Stimulated activated CD8-positive, alpha-beta memory T cell treated with anti-CD3 and anti-CD28 coated beads, Interleukin-7, amount 100 ng/mL, for 24 hours (primary cell): Measurements from ENCODE around the gene MTCL1.

ENCODE experiments used
- DNase-seq: peaks from one replicate; pipeline ENCODE4 v3.0.0-alpha.2; 2020; ENCODE audit warnings: low read depth

Gene MTCL1

DNA sequence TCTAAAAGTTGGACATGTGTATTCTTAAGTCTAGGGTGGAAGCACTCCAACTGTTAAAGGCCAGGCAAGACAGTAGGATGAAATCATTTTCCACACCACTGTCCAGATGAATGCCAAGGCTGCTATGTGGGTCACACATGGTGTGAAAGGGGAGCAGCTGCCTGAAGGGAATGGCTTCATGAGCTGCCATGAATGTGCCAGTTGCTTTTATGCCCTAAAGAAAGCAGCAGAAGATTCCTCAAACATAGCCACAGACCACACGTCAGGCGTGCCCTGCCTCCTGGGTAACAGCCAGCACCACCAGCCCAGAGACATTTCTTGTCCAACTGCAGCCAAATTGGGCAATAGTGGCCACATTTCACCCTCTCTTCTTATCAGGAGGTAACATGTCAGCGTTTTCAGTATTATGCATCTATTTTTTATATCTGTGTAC is 130.2 kb downstream of the MTCL1 start:
- no peak for DNase-seq

DNA sequence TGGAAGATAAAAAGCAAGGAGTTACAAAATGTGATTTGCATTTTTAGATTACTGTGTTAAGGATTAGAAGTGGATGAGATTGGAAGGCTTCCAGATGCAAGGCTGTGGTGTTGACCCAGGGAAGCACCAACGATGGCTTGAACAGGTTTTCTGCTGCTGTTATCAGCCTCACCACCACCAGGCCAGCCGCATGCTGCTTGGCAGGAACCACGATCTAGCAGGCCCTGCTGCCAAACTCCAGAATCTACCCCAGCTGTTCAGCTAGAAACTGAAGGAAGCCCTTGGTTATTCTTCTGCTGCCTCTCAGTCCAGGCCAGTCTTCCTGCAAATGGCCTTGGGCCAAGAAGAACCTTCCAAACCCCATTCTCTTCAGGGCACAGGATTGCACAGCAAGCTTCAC is 133.9 kb downstream of the MTCL1 start:
- no peak for DNase-seq

DNA sequence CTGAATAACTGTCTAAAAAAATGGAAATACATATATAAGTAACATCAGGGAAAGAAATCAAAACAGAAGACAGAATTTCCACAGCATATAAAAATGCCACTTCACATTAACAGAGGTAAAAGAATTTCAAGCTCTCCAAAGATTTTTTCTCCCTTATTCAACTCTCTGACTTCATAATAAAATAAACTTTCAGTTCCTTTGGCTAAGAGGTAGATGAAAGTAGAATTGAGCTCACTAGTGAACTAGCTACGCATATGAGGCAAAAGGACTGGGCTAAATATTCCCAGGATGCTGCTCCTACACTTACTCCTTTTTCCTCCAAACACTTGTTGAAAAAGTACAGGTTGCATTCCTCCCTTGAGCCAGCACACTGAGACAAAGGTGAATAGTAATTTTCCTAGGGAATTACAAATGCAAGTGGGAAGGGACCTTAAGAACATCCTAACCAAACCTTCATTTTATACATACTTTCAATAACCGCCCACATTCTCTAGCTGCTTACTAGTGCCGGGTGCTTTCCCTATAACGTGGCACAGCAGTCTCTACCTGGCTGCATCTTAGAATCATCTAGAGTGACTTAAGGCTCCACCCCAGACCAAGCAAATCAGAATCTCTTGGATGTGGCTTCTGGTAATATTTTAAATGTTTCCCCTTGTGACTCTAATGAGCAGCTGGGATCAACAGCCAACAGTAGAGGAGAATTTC is 136.6 kb downstream of the MTCL1 start:
- DNase-seq: no peak

DNA sequence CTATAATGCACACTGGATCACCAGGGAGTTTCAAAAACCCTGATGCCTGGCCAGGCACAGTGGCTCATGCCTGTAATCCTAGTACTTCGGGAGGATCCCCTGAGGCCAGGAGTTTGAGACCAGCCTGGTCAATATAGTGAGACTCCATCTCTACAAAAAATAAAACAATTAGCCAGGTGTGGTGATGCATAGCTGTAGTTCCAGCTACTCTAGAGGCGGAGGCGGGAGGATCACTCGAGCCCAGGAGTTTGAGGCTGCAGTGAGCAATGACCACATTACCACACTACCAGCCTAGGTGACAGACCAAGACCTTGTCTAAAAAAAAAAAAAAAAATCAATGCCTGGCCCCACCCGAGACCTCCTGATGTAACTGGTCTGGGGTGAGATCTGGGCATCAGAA is 137.2 kb downstream of the MTCL1 start:
- no peak for DNase-seq

DNA sequence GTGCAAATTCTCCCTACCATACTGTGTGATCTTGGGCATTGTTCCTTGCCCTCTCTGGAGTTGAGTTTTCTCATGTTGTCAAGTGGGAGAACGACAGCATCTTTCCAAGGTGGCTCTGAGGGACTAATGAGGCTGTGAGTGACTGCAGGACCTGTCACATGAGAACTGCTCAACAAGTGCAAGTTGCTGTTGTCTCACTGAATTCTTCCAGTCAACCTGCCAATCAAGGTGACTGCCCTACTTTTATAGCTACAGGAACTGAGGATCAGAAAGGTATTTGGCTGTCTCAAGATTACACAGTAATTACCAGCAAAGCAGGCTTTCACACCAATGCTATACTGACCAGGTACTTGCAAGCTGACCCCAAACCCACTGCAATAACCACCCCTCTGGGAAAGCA is 137.6 kb downstream of the MTCL1 start:
- no peak for DNase-seq

DNA sequence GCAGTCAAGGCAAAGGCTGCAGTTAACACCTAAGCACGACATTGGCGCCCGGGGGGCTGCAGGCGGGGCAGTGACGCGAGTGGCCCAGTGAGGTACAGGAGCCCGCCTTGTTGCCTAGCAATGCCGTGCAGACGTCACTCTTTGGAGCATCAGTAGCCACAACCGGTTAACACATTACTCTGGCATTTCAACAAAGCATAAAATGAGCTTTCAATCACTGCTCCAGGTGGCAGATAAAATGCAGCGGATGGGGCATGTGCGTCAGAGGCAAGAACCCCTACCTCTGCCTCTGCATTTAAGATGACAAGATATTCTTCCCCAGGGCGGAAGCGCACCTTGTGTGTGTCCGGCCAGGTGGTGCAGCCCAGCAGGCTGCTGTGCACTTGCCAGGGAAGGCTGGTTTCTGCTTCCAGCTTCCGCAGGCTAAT is 139.4 kb downstream of the MTCL1 start:
- no peak for DNase-seq

DNA sequence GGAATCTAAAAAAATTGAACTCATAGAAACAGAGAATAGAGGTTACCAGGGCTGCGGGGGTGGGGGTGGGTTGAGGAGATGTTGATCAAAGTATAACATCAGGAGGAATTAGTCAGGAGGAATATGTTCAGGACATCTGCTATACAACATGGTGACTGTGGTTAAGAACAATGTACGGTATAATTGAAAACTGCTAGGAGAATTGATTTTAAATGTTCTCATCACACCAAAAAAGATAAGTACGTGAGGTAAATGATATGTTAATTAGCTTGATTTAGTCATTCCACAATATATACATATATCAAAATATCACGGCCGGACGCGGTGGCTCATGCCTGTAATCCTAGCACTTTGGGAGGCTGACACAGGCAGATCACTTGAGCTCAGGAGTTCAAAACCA is 140.2 kb downstream of the MTCL1 start:
- no peak for DNase-seq

DNA sequence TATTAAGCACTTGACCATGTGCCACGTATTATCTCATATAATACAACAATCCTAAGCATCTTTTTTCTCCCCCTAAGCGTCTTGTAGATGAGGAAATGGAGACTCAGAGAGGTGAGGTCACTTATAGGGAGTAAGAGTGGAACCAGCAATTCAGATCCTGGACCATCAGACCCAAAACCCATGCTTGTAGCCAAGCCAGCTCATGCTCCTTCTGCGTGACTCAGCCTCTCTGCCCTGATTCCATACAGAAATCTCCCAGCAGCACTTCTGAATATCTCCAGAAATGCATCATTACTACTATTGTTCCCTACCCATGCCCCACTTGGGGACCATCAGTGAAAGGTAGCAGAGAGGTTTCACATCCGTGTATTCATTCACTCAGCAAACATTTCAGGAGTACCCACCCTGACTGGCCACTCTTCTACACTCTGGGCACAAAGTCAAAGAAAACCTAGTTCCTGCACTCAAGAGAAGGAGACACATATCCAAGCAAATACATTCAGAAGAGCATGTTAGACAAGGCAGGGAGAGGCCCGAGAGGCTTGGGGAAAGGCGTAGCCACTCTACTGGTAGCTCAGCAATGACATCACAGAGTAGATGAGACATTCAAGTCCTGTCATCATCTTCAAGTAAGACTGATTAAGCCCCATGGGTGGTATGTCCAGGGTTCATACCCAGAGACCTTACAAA is 141.9 kb downstream of the MTCL1 start:
- DNase-seq: no peak

DNA sequence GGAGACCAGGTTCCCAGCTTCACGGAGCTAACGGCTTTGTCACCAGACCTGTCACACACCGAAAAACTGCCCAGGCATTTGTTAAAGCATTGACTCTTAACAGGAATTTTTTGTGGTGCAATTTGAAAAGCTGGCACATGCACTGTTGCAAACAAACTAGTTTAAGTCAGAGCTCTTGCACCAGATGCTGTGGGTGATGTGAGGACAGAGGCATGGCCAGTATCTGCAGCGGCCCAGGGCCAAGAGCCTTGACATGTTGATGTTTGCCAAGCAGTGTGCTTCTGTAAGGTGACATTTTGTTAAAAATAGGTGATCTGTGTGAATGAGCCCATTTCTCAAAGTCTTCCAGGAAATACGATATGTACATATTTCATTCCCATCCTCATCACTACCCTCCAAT is 142.5 kb downstream of the MTCL1 start:
- no peak for DNase-seq

DNA sequence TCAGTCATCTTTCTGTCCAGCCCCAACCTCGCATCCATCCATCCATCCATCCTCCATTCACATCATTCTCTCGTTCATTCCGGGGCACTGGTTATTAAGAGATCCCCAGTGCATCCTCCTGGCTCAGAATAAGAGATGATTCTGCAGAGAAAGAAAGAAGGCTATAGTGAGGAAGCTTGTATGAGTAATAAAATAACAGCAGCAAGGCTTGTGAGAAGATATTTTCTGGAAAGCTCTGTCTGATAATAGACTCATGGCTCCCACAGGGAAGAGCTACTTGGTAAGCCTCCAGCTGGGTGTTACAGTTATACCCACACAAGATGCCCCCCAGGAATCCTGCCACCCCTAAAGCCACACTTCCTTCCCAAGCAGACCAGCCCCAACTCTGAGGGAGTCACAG is 143.2 kb downstream of the MTCL1 start:
- DNase-seq: no peak

DNA sequence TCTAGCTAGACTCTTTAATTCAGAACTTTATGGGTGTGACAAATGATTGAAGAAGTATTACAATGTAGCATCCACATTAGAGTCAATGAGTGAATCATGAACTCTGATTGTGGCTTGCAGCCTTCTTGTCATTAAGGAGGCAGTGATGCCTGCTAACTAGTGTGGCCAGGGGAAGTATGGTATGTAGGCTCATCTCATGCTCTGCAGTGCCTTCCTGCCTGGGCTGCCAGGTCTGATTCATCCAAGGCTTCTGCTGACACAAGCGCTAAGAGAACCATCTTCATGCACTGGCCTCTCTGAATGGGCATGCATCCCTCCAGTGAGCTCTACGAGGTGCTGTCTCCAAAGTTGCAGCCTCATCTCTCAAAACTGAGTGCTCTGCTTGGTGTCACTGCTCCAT is 144.3 kb downstream of the MTCL1 start:
- DNase-seq: no peak

DNA sequence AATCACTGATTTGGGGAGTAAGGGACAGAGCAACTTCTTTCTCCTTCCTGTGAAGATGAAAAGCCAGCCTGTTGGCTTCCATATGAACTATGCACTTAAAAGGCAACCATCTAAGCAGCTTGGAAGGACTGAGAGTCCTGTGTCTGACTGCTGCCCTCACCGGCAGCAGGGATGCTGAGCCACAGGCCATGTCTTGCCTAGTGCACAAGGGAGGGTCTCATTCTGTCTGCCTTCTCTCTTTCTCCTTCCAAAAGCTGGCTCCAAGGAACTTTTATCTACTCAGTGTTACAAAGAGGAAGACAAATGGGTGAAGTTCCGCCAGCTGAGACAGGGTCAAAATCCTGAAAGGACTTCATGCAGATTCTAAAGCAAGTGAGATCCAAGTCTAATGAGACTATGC is 146.3 kb downstream of the MTCL1 start:
- no peak for DNase-seq

DNA sequence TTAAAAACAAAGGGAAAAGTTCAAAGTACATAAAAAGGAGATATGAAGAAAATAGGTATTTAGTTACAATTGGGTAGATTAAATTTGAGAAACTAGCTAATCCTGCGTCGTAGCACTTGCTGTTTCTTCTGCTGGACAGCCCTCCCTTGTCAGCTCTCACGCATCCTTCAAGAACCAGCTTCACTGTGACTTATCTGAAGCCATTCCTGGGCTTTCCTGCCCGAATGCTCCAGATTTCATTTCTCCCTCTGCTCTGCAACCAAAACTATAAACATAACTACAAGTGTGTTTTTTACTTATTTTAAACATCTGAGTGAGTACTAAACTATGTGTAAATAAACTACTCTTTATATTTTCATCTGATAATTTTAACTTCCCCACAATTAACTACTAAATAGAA is 149.2 kb downstream of the MTCL1 start:
- no peak for DNase-seq

DNA sequence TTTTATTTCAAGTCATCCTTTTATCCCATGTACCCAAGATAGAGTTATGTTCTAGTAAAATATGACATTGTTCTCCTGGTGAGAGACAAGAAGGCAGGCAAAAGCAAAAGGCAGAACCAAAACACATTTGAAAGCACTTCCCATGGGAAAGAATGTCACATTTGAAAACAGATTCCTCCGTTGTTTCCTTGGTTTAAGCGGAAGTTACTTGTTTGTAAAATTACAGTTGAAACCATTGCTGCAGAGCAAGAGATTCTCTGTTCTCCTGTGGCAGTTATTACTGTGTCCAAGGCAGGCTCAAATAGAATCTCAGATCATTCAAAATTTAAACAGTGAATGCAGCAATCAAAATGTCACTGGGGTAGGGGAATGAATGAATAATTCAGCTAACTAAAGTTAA is 149.6 kb downstream of the MTCL1 start:
- no peak for DNase-seq

DNA sequence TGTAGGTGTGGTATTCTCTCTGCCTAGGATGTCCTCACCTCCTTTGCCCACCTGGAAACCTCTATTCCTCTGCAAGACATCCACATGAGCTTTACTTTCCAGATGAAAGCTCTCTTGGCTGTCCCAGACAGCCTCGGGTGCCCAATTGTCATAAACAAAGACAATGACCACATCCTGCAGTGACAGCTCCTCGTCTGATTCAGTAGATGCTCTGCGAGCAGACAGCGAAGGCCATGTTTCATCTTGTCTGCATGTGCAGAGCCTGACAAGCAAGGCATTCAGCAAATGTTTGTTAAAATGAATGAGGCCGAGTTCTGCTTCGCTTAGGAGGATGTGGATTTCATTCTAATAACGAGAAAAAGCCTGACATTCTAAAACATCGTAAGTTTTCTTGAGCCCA is 150.9 kb downstream of the MTCL1 start:
- DNase-seq: no peak

DNA sequence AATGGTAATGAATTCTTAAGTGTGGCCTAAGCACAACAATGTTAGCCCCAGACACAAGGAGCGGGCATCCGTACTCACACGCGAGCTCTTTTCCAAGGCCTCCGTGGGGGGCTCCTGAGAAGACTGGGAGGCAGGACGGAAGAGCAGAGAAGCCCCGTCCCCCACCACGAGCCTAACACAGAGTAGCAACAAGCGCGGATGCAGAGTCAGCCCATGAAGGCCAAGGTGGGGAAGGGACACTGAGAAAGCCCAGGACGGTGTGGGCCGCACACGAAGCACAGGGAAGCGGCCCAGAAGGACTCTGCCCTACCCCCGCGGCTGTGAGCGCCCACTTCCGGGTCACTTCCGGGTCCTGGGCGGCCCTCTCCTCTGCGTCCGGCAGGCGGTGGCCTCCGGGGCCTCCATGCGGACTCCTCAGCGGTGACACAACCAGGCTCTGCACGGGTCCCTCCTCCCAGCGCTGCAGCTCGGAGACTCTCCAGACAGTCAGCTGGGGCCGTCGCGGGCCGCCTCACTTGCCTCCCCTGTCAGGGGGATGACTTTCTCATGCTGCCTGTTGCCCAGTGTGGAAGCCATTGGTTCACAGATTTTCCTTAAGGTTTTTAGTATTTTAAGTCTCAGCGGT is 151.5 kb downstream of the MTCL1 start:
- DNase-seq: no peak

DNA sequence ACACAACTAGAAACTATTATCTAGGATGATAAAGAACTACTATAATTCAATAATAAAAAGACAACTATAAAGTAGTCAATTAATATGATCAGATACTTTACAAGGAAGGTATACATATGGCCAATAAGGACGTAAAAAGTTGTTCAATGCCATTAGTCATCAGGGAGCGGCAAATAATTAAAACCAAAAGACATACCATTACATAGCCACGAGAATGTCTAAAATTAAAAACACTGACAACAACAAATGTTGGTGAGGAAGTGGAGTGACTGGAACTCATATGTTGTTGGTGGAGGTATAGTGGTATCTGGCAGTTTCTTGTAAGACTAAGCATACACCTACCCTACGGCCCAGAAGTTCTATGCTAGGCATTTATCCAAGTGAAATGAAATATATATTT is 152.4 kb downstream of the MTCL1 start:
- no peak for DNase-seq

DNA sequence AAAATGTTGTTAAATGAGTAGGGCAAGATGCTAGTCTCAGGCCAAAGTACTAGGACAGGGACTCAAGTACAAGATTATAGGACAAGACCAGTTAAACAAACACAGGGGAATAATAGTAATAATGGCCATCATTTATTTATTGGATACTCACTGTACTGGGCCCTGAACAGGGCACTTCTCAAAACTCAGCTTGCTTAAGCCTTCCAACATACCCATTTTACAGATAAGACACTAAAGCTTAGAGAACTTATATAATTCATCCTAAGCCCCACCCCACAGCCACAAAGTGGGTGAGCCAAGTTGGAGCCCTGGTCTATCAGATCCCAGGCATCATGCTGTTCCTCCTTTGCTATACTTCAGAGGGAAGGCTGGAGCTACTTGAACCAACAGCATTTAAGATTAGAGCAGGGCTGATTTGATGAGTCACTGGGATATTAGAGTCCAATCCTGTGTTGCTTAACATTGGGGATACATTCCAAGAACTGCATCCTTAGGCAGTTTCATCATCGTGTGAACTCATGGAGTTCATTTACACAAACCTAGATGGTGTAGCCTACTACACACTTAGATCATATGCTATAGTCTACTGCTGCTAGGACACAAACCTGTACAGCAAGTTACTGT is 153.6 kb downstream of the MTCL1 start:
- DNase-seq: no peak

DNA sequence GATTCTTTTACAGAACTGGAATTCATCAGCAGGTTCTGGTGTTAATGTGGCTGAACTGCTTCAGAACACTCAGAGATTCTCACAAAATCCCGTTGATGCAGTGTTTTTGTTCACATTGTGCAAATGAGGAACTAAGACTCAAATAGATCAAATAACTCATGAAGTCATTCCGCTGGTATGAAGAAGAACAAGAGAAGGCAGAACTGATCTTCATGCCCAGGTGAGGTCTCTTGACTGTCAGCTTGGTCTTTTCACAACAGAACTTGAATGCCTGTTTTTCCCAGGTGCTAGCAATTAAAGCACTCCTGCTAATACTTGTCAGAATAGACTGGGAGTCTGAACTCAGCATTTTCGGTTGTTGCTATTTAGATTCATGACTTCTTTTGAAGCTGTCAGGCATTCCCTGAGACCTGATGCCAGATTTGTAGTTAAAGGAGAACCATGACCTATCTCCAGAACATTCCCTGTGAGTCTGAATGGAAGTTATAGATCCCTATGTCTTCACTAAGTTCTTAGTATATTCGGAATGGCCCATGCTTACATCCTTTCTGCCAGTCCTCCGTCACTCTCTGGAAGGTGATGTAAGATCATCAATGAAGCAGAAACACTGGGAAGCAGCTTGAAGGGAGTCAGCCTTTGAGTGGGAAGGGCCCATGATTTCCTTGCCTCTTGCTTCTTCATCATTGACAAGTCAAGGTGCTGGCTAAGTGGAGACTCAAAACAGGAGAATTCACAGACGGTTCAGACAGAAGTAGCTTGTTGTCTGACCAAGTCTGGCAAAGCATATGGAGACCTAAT is 155.7 kb downstream of the MTCL1 start:
- no peak for DNase-seq

DNA sequence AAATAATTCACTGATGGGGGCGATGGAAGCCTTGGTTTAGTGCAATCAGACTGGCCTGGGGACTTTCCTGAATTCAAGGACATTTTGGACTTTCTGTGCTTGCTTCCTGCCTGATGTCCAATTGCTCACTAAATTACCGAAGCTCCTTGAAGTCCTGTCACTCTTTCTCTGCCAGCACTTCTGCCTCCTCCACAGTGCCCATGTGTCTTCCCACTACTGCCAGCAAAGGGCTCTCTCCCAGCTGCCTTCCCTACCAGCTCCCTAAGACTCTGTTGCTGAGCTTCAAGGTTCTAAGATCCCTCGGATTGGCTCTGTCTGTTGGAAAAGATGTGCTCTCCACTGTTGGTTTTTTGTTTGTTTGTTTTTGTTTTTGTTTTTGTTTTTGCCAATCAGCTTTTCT is 158.1 kb downstream of the MTCL1 start:
- no peak for DNase-seq

DNA sequence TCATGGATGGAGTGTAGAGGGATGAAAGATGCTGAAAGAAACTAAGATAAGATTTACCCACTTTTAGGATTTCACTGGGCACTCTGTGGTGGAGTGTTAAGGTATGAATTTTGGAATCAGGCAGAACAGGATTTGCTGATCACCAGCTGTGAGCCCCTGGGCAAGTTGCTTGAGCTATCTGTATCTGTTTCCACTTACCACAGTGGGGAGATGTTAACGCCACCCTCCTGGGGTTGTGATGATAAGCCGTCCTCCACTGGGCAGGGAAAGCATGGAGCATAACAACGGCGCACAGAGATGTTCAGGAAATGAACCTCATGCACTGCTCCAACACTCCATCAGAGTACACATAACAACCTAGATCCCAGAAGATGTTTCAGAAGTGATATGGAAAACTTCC is 160.6 kb downstream of the MTCL1 start:
- DNase-seq: no peak

DNA sequence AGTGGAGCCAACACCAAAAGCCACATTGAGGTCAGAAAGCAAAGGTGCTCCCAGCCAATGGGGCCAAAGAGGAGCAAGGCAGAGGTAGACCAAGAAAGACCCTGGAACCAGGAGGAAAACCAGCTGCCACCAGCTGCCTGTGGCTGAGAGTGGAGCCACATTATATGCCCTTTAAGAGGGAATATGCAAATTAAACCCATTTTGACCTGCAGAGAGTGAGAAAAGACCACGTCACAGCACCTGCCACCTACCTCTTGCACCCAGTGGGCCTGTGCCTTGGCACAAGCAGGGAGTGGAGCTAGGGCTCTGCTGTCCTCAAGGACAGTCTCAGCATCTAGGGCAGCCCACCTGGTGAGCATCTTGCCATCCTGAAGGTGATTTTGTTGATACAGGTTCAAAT is 161.3 kb downstream of the MTCL1 start:
- no peak for DNase-seq
